NCI-H2081 treated with DMSO at 0.1 percent for 48 hours (cell line): ENCODE data around the gene TMEM253.

Source experiments
- DNase-seq: peaks from one replicate; lab custom pipeline; 2025; lab: John Stamatoyannopoulos, UW

Gene TMEM253

DNA sequence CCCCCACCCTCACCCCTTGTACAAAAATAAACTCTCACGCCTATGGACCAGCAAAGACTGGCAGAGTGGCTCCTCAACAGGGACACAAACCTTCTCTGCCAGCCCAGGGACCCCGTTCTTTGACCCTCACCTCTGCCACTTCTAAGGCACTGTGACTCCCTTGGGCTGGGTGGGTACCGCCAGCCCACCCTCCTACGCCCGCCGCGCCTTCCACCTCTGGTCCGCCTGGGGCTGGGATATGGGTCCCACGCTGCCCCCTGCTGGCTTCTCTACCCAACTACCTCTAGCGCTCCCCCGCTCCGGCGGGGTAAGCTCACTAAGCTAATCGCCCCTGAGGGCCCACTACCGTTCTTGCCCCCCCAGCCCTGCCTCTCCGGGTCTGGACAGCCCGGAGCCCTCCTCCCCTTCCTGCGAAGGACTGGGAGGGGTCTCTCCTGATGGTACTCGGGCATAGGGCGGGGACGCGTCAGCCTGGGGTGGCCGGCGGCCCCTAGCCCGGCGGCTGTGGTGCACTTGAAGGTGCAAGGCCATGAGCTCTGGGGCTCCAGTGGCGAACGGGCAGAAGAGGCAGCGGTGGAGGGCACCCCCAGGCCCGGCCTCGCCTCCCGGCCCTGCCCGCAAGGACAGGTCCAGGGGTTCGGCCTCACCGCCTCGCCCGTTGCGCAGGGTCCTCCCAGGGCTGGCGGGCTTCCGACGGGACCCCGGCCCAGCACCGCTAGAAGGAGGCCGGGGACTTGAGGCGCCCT lies 10.5 kb upstream of the TMEM253 start:
- no peak for DNase-seq

DNA sequence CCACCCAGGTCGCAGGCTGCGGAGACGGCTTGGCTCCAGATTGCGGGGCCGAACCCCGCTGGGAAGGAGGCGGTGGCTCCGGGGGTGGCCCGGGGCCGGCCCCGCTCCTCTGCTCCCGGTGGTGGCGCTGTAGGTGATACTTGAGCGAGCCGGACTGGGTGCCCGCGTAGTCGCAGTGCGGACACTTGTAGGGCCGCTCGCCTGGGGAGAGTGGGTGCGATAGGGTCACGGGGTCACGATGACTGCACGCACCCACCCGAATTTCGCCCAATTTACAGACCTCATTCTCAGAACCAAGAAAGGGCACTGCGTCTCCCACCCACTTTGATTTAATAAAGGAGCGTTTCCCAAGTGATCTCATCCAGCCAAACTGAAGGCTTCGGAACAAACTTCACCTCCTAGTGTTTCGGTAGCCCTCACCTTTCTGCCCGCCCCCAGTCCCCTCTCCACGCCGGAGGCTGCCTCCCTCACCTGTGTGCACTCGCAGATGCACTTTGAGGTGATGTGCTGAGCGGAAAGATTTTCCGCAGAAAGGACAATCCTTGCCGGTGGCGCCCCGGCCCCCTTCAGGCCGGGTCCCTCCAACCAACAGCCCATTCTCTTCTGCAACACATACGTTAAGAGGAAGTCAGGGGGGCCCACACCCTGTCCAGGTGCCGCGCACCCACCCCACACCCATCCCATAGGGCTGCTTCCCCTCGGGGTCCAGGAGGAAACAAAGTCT lies 9.8 kb upstream of the TMEM253 start:
- no peak for DNase-seq

DNA sequence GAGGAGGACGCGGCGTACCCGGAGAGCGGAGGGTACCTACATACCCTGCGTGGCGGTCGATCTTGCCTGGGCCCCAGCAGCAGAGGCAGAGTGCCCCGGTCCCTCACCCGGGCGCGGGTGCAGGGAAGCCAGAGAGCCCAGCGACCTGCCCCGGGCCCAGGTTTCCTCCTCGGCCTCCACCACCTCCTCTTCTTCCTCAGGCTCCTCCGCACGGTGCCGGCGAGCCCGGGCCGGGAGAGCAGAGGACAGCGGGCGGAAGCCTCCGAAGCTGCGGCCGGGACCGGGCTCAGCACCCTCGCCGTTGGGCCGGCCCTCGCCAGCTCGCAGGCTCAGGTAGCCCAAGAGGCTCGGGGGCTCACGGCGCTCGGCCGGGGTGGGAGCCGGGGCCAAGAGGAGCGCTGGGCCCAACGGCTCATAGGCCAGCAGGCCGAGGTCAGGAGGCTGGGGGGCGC lies 9.0 kb upstream of the TMEM253 start:
- DNase-seq, result no peak

DNA sequence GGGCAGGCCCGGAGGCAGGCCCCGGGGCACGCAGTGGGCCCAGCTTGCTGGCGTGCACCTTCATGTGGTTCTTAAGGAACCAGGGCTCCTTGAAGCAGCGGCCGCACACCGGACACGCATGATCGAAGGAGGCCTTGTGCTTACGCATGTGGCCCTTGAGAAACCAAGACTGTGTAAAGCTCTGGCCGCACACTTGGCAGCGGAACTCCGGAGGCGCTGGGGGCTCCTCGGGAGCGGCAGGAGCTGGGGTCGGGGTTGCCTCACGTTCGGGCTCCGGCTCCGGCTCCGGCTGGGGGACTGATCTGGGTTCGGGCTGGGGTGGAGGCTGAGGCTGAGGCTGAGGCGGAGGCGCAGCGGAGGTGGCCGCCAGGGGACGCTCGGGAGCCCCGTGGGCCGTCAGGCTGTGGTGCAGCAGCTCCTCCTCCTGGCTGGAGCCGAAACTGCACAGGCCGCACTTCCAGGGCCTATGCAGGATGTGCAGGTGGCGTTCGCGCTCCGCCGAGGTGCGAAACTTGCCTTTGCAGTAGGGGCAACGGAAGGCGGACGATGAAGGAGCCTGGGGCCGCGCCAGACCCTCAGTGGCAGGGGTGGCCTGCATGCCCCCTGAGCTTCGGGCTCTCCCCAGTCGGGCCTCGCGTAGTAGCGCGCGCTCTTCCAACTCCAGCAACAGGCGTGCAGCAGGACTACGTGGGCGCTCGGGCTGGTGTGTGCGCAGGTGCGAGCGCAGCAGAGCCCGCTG lies 8.4 kb upstream of the TMEM253 start:
- no peak for DNase-seq

DNA sequence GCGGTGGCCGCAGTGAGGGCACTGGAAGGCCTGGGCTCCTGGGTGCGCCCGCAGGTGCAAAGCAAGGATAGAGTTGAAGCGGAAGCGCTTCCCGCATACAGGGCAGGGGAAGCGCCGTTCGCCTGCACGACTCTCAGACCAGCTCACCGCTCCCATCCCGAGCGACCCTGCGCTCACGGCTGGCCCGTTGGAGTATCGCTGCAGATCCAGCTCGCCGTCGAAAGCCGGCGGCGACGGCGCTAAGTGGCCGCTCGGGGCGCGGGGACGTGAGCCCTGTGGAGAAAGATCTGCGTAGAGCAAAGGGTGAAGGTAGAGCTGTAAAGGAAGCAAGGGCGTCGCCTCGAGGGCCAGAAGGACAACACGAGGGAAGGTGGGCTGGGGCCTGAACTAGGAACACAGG lies 7.8 kb upstream of the TMEM253 start:
- DNase-seq, result no peak

DNA sequence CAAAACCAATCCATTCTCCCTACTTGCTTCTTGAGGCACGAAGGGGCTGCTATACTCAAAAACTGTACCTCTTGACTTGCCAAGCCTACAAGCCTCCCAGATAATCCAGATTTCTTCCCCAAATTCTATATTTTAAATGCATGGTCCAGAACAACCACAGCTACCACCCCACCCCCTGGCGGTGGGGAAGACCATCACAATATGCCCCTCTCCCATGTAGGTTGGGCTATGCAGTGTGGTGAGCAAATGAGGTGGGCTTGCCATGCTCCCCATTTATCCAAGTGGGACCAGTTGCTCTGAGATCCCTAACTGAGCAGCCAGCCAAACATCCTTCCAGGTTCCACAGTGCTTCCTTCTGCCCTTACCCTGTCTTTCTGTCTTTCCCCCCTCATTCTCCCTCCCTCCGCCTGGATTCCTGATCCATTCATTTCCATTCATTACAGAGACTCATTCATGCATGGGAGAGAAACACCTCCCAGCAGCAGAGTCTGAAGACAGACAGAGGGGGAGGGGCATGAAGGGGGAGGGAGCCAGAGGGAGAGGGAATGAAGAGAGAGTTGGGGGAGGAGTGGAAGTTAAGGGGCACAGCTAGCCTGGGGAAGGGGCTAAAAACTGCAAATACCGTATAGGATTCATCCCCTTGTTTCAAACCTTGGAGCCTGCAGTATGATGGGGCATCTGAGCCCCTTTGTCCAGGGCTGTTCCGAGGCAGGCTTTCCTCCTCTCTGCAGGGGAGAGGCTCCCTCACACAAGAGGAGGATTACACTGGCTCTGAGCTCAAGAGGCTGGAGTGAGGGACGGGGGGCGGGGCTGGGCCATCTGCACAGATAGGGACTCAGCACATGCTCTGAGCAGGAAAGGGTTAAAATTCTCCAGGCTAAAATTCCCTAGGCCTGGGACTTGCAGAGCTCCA lies 6.8 kb upstream of the TMEM253 start:
- DNase-seq, result no peak

DNA sequence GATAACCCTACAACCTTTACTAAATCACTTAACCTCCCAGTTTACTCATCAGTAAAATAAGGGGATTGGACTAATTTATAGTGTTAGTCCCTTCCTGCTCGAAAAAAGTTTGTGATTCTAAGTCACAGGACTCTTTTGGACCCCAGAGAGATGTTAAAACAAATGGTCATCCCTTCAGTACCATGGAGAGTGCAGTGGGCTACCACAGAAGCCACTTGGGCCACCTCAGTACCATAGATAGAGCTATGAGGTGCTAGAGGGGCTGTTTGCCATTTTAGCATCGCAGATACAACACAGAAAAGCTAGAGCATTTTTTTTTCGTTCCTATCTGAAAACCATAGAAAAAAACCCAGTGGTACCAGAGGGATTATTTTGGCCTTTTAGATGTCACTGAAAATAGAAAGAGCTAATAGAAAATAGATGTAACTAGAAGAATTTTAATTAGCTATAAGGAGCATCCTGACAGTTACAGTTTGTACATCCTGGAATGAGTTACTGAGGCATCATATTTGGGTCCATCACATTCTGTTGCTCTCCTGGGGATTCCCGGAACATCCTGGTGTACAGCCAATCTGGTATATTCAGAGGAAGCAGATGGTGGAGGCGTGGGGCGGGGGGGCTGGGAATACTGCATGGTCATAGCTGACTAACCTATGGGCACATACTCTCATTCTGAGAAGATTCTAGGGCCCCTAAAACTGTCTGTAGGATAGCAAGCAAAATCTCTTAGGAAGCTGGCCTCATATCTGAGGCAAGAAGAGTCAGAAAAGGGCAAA lies 5.2 kb upstream of the TMEM253 start:
- DNase-seq, result no peak

DNA sequence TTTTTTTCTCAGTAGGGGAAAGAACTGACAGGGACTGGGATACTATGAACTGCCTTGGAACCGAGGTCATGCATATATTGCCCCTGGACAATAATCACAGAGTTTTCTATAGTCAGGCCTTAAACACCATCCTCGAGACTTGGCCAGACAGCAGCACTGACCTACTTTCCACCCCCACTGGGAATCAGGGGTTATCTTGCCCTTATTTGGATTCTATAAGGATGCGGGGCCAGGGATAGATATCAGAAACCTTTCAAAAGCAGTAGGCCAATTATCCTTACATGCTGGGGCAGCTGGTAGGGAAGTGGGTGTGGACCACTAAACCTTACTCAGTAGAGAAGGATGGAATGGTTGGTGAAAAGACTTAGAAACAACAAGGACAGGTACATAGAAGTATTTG lies 4.4 kb upstream of the TMEM253 start:
- no peak for DNase-seq

DNA sequence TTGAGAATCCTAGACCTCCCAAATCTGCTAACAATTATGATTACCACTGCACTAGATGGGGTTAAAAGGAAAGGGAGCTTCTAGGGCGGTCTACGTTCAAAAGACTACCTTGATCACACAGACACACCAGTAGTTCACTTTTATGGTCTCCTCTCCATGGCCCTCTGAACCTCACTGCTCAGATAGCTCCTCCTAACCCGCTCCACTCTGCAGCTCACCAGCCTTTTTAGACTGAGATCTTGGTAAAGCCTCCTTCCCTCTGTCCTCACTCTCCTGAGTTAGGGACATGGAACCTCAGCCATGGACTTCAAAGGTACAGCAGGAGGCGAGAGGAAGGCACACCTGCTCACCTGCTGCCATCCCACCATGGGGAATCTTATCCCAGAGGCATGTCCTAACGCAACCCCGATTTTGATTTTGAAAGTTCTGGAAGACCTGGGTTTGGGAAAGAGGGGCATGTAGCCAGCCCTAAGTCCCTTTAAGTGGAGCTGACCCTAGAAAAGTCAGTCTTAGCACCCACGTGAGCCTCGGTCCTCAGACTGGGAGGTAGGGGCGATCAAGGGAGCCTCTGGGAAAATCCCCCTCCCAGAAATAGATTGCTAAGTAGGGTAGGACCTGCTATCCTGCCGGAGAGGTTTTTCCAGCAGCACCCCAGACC lies 3.8 kb upstream of the TMEM253 start:
- no peak for DNase-seq

DNA sequence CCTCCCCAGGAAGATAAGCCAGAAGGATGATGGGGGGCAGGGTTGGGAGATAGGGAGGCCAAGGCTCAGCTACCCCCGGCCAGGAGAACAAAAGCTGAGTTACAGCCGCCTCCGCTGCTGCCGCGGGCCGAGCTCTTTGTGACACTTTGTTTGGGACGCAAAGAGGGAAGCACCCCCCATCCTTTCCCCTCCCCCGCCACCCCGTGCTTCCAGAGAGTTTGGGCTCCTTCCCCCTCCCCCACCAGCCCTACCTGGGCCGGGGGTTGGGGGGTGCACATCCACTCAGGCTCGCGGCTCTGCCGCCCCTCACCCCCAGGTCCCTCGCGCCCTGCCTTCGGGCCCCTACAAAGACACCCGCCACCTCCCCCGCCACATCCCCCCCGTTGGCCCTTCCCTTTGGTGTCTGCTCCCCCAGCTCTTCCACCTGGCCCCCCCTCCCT lies 3.2 kb upstream of the TMEM253 start:
- no peak for DNase-seq

DNA sequence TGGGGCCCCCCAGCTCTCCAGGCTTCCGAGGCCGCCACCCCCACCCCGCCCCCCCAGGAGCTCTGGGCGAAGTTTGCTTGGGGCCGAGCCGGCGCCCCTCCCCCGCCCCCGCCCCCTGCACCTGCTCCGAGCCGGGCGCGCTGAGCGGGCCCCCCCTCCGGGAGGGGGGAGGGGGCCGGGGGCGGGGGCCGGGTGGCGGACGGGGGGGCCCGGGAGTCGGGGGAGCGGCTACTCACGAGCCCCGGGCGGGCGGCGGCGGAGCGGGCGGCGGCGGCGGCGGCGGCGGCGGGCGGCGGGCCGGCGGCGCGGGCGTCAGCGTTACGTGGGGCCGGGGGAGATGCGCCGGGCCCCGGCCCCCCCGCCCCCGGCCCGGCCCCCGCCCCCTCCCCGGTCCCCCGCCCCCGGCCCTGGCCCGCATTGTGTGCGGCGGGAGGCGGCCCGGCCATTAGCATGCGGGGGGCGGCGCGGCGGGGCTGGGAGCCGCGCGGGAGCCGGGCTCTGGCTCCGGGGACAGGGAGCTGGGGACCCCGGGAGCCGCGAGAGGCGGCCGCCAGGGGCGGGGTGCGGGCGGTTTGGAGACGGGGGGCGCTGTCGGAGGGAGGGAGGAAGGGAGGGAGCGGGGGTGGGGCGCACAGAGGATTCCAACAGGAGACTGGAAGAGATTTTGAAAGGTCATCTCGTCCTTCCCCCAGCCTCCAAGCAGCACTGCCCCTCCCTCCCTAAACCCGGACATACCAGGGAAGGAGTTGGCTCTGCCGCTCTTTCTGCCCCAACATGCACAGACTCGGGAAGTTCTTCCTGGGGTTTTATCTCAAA lies 2.6 kb upstream of the TMEM253 start, which contains the start of gene ZNF219:
TSS of gene ZNF219 (minus strand) at position 580 of the 816 bp plus-strand sequence. CDS start 5,064 bp downstream, outside the sequence.
- DNase-seq, result no peak

DNA sequence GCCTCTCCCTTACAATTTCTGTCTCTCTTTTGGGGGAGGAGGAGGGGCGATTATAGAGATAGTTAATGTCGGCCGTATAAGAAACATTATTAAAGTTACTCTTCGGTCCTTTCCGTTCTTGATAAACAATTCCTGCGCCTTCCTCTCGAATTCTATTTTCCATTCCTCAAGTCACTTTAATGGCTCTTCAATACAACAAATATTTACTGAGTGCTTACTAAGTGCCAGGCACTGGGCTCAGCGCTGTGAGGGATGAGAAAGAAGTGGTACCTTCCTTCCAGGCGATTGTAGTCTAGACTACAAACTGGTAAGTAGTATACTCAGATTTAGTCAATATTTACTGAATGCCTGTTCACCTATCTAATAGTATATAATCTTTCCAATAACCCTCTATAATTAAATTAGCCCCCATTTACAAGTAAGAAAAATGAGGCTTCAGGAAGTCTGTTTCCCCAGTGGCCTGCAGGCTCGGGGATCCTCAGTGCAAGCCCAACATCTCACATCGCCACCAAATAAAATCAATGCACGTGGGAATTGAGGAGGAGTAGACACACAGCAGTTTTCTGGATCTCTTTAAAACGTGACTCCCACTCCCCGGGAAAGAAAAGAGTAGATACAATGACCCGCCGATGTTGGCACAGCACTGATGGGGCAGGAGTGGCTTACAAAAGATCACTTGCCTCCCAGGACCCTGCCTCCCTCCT lies 1.8 kb upstream of the TMEM253 start:
- DNase-seq, result no peak

DNA sequence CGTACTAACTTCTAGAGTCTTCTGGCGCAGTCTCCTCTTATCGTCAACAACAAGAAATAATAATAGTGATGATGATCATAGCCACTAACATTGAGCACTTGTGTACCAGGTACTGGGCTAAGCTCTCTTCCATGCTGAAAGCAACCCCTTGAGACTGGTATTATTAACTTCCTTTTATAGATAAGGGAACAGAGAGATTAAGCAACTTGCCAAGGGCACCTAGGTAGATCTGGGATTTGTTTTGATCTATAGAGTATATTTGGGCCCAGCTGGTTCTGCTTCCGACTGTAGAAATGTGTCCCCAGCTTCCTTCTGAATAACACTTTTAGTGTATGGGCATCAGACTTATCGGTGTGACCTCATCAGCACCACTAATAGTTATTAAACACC lies 1.3 kb upstream of the TMEM253 start:
- no peak for DNase-seq

DNA sequence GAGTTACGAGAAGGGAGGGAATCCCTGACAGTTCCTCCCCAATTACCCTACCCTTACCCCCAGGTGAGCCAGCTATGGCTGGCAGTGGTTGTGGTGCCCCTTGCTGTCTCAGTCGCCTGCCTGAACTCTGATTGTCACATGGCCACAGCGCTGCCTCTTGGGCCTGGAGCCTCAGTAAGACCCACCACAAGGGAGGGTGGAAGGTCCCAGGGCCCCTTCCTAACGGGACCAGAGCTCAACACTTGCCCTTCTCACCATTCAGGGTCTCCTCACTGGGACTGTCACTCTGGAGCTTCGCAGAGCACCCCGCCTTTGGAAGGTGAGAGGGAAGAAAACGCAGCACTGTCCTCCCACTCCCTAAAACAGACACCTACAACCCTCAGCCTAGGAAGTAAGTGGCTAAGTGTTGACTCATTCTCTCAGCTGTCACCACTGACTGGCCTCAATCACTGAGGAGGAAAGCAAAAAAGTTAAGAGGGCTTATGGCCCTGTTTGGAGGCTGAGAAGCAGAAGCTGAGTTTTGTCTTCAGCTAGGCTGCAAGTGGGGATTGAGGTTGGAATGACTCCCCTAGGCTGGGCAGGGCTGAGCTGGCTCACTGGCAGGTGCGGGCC lies 1.0 kb downstream of the TMEM253 start:
- no peak for DNase-seq

DNA sequence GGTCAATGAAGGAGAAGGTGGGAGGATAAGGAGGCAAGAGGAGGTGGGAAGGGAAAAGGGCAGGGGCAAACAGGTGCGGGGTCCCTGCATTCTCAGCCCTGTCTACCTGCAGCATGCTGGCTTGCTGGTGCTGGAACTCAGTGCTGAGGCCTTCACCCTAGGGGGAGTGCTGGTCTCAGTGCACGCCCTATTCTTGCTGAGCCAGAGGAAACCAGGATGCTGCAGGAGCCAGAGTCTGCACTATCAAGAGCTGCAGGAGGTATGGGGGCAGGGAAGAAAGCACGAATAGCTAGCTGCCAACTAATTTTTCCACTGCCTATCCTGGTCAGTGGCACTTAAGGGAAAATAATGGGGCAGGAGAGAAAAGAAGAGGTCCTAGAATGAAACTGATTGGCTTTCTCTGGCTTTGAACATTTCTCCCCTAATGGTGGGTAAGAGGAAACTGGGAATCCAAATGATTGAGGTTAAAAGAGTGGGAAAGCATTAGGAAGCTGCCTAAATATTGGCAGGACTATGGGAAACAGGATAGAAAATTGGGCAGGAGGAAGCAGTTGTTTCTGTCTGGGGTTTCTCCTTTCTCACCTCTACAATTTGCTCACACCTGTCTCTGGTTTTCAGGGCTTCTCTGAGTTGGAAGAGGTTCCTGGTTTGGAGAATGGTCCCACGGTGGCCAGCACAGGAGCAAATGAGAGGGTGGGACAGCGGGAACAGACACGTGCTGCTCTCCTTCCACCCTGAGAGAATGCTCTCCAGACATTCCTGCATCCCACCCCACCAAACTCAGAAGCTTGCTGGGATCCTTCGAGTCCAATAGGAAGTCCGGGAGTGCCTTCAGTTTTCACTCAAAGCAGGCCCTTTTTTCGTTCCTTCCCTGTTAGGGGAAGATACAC lies 1.9 kb downstream of the TMEM253 start:
- no peak for DNase-seq

DNA sequence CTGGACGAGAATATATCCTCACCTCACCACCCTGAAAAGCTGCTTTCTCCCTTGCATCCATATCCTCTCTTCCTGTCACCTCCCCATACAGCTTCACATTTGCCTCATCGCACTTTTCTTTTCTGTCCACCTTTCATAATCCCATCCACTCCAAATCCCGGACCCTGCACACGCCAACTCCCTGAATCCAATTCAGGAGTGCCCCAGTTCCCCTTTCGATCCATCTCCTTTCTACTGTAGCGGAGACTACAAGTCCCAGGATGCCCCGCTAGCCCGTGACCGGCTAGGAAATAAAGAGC lies 2.5 kb downstream of the TMEM253 start:
- no peak for DNase-seq

DNA sequence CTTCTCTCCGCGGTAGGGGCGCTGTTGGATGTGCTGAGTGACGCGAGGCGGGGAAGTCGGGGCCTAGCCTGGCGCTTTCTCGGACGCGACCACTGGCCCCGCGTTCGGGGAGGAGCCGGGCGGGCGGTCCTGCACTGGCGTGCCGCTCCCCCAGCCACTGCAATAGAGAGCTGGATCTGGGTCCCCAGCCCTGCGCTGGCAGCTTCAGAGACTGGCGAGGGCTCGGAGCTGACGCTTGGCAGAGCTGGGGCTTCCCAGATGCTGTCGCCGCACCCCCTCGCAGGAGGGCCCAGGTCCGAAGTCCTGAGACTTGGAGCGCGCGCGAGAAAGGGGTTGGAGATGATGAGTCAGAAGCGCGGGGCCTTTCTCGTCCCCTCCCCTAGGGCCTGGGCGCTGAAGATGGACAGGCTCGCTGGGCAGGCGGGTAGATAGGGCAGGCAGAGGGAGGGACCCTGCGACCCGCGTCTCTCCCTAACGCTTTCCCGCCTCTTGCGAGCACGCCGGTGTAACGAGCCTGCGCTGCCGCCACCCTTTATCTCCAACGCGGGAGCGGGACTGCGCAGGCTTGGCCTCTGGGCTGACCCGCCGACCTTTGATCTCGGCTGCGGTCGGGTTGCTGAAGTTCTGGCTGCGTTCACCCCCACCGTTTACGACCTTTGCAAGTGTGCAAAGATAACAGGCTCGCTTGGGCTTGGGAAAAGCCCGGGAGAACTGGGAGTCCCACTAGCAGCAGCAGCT lies 3.0 kb downstream of the TMEM253 start:
- DNase-seq, result peak; percentile 82
